Esophagus squamous epithelium (tissue), 4 donors: ENCODE measurements around the gene GATB.

Source experiments
- CTCF ChIP-seq, 6 experiments: fragments of 450-650 bp in 4 of 6; fragments of 200-600 bp in 2 of 6; sonication (generic) in 2 of 6; IDR thresholded peaks; one replicate each; pipeline ENCODE4 v1.5.1; 2016 to 2019; ENCODE audit warnings: antibody characterized with exemption in 6 of 6, mild to moderate bottlenecking in 4 of 6, moderate library complexity in 4 of 6
- POLR2A ChIP-seq, 4 donors: fragments of 450-650 bp; IDR thresholded peaks; one replicate each; pipeline ENCODE4 v1.6.1; 2017; ENCODE audit warnings: antibody characterized with exemption in 4 of 4, mild to moderate bottlenecking in 4 of 4, moderate library complexity in 3 of 4

- TF ChIP-seq POLR2A (IDR thresholded peaks at IDR 0.05) (no peak), CTCF (IDR thresholded peaks at IDR 0.05) (no peak)
Observed at GRCh38 chr4:151670843-151671242, 90.0 kb downstream of the GATB start.
